Measurements from ENCODE around the gene LRIG1.

Gene LRIG1

GRCh38 chr3:66488492-66488891 lies 12.3 kb downstream of the LRIG1 start:
- no peak for DNase-seq (ENCODE audit: low read depth, low spot score)

- no peak for DNase-seq (ENCODE audit: low read depth, low spot score)
Measured at GRCh38 chr3:66487465-66487864, 13.4 kb downstream of the LRIG1 start.

- no peak for DNase-seq (ENCODE audit: low read depth, low spot score)
Measured at GRCh38 chr3:66486646-66487045, 14.2 kb downstream of the LRIG1 start.

- DNase-seq (ENCODE audit: low read depth, low spot score): no peak
Measured at GRCh38 chr3:66486202-66486601, 14.6 kb downstream of the LRIG1 start.

- no peak for DNase-seq (ENCODE audit: low read depth, low spot score)
Measured at GRCh38 chr3:66485291-66485968, 15.4 kb downstream of the LRIG1 start.

GRCh38 chr3:66484106-66484844 lies 16.5 kb downstream of the LRIG1 start:
- no peak for DNase-seq (ENCODE audit: low read depth, low spot score)

GRCh38 chr3:66483409-66483906 lies 17.4 kb downstream of the LRIG1 start:
- DNase-seq (ENCODE audit: low read depth, low spot score): no peak

GRCh38 chr3:66483006-66483405 lies 17.8 kb downstream of the LRIG1 start:
- no peak for DNase-seq (ENCODE audit: low read depth, low spot score)

- DNase-seq (ENCODE audit: low read depth, low spot score): no peak
Measured at GRCh38 chr3:66482018-66482404, 18.8 kb downstream of the LRIG1 start.

- no peak for DNase-seq (ENCODE audit: low read depth, low spot score)
Measured at GRCh38 chr3:66481071-66482017, 19.5 kb downstream of the LRIG1 start.

GRCh38 chr3:66480666-66481065 lies 20.2 kb downstream of the LRIG1 start:
- DNase-seq (ENCODE audit: low read depth, low spot score): no peak

- no peak for DNase-seq (ENCODE audit: low read depth, low spot score)
Measured at GRCh38 chr3:66479532-66479947, 21.3 kb downstream of the LRIG1 start.

- DNase-seq (ENCODE audit: low read depth, low spot score): no peak
Measured at GRCh38 chr3:66478960-66479359, 21.9 kb downstream of the LRIG1 start.

GRCh38 chr3:66477856-66478255 lies 23.0 kb downstream of the LRIG1 start:
- DNase-seq (ENCODE audit: low read depth, low spot score): no peak

GRCh38 chr3:66476852-66477381 lies 23.9 kb downstream of the LRIG1 start:
- no peak for DNase-seq (ENCODE audit: low read depth, low spot score)

GRCh38 chr3:66475386-66476020 lies 25.3 kb downstream of the LRIG1 start:
- DNase-seq (ENCODE audit: low read depth, low spot score): no peak

- no peak for DNase-seq (ENCODE audit: low read depth, low spot score)
Measured at GRCh38 chr3:66473692-66474091, 27.1 kb downstream of the LRIG1 start.

- no peak for DNase-seq (ENCODE audit: low read depth, low spot score)
Measured at GRCh38 chr3:66473181-66473580, 27.6 kb downstream of the LRIG1 start.

- no peak for DNase-seq (ENCODE audit: low read depth, low spot score)
Measured at GRCh38 chr3:66472313-66473134, 28.3 kb downstream of the LRIG1 start.

GRCh38 chr3:66470956-66471686 lies 29.7 kb downstream of the LRIG1 start:
- DNase-seq (ENCODE audit: low read depth, low spot score): no peak
